NCI-H1092 (cell line): ENCODE results near the gene ANO3.
"Not testable (repeated sequence)": the region's sequence is repeated elsewhere in the genome, so short reads cannot be mapped to it uniquely, and the experiment has no call there.

Experiments used
- DNase-seq: peaks from one replicate; lab custom pipeline; 2025; lab: John Stamatoyannopoulos, UW

Gene ANO3

DNA sequence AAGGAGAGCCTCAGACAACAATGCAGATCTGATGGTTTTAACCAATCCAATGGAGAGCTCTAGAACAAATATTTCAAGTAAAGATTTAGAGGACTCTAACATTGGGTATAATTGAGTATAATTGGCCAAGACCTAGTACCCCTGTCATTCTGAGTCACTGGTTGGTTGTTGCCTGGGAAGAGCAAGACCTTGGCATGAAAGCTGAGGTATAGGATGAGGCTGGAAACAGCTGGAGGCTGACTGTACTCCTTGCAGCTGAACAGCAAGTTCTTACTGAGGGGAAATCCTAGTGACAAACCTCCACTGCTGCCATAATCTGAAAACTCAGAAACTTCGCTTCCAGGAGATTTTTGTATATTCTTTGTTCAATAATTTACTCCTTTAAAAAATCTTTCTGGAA lies 294.4 kb downstream of the ANO3 start:
- no peak for DNase-seq

DNA sequence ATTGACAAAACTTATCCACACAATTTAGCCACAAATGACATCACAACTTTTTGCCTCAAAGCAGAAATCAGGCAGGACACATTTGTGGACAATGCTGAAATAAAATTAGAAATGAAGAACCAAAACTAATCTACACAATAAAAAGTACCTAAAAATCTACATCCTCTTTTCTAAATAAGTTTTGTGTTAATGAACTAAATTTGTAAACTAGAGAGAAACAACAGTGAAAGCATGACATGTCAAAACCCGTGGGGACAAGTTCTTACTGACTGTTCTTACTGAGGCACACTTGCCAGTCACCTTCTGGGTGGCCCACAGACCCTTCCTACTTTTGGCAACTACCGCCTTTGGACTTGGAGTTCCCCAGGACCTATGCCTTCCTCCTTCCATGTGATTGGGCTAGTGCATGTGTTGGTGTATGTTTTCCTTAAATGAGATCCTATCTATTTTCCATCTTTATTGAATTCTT lies 300.8 kb downstream of the ANO3 start:
- DNase-seq = no peak

DNA sequence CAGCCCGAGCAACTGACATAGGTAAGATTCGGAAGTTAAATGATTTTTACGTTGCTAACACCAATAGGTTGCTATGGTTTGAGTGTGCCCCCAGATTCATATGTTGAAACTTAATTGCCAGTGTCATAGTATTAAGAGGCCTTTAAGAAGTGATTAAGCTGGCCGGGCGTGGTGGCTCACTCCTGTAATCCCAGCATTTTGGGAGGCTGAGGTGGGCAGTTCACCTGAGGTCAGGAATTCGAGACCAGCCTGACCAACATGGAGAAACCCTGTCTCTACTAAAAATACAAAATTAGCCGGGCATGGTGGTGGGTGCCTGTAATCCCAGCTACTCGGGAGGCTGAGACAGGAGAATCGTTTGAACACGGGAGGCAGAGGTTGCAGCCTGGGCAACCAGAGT lies 311.4 kb downstream of the ANO3 start:
- not testable (repeated sequence) for DNase-seq

DNA sequence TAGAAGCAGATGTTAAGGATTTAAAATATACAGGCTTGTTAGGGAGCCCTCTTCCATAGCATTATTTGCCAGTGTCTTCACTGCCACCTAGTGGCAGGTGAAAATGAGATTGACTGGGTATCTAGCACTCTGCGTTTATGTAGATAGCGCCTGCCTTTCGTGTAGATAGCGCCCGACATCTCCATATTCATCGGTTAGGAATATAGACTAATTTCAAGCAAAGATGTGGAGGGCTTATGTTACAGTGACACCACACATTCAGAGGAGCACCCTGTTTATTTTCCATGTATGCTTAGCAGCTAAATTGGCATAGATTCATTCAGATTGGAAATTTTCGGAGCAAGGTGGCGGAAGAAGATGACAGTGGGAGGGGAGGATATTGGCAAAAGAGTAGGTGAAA lies 318.0 kb downstream of the ANO3 start:
- DNase-seq = peak; percentile 45

DNA sequence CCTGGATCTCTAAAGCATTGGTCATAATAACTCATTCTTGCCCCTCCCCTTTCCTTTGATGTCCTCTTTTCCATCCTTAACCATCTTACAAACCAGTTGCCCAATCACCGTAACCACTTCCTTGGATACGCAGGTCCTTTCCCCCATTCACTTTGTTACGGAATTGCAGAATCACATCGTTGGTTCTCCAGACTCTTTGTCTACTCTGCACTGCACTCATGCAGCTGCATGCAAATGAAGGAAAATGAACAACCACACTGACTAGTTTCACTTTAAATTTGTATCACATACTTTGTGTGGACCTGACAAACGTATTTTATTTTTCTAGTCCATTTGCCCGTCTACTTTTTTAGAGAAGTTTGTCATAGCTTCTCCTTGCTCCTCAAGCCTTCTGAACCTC lies 320.0 kb downstream of the ANO3 start:
- no peak for DNase-seq

DNA sequence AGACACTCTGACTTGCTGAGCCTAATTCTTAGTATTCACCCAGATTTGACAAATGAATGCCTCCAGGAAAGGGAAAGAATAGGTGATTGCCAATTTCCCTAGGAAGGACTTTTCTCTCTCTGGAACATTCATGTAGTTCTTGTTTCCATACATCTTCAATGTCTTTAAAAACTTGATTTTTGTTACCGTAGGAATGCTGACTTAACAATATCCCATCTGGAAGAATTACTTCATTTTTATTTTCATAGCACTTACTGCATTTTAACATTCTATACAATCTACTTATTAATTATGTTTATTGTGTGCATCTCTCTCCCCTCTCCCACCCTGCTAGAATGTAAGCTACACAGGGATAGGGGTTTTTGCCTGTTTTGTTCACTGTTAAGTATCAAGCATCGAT lies 323.4 kb downstream of the ANO3 start:
- no peak for DNase-seq

DNA sequence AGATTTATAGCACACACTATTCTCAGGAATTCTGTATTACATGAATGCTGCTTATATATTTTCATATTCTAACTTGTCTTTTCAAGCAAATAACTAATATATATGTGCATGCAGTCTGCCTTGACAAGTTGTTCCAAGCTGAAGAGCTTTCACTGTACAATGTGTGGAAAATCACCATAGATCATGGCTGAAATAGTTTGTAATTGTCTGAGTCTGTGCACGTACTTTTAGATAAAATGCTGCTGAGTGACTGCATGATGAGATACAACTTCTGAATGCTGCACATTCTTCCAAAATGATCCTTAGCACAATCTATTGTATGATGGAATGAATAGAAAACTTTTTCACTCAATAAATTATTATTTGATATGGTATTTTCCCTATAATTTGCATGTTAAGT lies 331.0 kb downstream of the ANO3 start:
- DNase-seq = no peak

DNA sequence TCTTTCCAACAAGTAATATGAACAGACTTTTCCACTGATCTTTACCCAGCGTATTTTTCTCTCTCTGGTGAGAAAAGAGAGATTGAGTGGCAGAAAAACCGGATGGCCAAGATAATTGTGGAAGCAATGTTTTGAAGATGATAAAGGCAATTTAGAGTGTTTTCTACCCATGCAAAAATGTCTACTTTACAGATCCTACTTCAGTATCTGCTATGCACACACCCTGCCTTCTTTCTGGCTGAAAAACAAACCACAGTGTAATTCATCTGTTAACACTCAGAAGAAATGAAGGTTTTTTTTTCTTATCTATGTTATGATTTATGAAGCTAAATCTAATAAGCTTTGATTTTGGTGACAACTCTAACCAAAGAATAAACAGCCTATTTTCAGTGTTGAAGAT lies 333.1 kb downstream of the ANO3 start:
- DNase-seq = no peak

DNA sequence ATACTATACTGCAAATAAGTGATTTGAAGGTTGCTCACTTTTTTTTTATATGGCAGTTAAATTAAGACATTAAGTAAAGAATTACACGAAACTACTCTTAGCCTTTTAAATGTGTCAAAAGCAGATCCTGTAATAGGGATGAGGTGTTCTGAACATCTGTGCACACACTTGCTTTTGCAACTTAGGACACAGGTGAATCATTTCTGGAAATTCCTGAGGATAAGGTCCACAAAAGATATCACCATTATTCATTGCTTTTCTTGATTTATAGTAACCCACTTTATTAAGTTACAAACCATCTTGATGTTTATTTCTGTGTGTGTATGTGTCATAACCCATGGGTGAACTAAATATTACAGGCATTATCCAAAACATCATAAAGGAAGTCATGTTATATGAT lies 334.0 kb downstream of the ANO3 start:
- DNase-seq = no peak

DNA sequence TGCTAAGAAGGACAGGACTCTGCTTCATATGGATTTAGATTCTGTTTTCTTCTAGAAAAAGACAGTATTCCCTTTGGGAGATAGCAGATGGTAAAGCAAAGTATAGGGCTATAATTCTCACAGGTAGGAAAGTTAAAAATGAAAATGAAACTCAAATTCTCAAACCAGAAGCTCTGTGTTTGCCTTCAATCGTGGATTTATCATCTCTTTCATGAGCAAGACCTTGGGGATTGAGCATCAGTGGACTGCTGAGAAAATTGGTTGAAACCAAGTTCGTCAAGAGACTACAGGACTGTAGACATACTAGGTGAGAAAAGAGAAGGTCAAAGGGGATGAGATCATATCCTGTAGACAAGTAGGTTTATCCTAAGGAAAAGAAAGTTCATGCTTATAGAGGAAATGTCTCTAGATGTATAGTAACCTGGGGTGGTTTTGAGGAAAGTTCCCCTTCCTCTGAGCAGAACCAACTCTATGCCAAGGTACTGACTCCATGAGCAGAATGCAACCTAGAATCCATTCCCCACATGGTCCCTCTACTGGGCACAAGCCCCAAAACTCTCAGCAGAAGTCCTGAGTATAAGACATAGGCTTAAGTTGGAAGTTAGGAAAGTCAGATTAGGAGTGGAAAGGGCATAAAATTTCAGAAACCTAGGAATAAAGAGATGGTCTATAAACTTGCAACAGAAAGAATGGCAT lies 343.5 kb downstream of the ANO3 start:
- no peak for DNase-seq

DNA sequence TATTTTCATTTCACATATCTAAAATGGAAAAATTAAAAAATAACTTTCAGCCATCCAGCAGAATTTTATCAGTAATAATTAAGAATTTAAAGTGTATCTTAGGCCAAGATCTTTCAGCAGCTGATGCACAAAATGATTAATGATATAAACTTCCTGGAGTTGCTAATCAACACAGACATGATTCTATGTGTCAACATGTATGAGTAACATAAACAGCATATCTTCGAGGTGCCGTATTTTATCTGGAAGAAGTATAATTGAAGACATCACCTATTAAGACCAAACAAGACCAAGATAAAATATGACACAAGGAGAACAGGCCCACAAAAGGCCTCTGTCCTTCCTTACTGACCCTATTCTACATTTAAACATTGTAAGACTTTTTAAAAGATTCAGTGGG lies 344.7 kb downstream of the ANO3 start:
- DNase-seq = no peak

DNA sequence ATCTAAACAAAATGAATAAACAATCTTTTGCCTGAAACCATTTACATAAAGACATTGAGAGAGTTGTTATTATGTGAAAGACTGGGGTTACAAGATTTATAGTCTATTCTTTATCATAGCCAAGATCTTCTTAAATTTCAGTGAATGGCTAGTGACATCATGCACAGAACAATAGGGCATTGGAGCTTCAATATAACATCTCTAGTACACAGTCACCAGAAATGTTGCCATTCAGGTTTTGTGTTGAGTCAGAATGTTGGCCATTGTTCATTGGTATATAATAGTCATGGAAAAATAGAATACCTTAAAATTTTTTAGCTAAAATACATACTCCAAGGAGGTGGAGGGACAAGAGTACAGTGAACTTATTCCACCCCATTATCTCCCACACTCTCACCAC lies 345.6 kb downstream of the ANO3 start:
- no peak for DNase-seq

DNA sequence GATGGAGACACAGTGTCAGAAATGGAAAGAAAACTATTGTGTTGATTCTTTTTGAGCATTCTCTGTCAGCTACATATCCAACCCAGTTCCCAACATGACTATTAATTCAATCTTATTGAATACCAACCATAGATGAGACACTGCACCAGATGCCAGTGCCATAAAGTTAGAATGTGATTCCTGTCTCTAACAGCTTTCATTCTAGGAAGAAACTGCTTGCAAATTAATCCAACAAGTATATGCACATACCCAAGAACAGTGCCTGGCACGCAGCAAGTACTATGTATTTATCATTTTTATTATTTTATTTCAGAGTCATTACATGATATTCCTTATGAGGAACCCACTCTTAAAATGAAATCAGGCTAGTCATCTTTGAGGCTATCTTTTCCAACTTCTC lies 355.4 kb downstream of the ANO3 start:
- no peak for DNase-seq

DNA sequence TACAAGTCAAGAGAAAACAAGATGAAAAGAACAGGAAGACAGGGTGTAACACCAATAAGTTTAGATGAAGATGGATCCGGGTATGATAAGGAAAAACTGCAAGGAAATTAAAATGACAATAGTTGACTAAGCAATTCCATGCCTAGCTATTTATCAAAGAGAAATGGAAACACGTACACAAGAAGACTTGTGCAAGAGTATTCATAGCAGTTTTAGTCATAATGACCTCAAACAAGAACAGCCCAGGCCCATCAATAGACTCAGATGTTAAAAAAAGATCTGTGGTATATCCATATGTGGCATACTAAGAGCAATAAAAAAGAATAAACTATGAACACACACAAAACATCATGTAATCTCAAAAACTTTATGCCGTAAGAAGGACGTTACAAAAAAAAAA lies 356.8 kb downstream of the ANO3 start:
- no peak for DNase-seq

DNA sequence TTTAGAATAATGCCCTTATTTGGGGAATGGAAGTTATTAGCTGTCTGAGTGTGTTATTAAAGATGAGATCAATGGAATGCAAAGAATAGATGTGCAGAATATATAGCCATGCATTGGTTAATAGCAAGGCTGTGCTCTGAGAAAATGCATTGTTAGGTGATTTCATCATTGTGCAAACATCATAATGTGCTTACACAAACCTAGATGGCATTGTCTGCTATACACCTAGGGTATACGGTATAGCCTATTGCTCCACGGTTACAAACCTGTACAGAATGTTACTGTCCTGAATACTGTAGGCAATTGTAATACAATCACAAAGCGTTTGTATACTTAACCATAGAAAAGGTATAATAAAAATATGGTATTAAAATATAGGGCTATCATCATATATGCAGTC lies 364.4 kb downstream of the ANO3 start:
- no peak for DNase-seq

DNA sequence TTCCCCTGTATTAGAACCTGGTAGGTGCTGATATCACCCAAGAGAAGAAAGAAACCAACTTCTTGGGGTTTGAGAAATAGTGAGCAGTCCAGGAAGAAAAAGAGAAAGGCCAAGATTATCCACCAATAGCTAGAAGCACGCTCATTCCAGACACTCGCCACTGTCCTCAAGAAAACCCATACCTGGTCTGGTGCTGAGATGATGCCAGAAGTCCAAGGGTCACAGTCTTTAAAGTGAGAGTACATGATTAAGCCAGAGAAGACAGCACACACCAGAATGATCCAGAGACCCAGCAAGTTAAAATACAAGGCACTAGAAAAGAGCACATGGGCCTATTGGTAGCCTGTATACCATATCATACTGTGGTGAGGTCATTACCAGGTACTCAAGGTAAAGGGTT lies 366.3 kb downstream of the ANO3 start:
- no peak for DNase-seq

DNA sequence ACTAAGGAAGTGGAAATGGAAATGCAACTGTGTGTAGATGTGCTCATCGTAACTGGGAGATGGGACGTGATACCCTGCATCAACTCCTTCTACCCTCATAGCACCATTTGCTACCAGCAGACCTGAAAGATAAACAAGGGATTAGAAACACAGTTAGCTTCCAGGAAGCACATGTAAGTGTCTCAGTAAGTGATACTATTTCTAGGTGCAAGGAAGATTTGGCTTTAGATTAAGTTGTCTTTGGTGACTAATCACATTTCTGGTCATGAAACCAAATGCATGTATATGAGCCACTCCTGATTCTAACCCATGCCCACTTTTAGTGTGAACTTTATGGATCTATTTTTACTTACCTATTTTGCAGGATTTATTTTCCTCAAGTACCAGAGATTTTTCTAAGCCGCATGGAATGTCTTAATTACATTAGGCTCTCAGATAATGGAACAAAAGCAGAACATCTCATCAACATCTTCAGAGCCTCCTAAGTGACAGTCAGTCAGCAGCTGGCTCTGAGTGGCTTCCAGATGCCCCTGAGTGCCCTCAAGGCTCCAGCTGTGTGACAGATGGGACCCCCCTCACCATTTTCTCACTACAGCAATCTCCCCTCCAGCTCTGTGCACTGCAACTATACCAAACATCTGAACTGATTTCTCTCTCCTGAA lies 368.8 kb downstream of the ANO3 start:
- no peak for DNase-seq

DNA sequence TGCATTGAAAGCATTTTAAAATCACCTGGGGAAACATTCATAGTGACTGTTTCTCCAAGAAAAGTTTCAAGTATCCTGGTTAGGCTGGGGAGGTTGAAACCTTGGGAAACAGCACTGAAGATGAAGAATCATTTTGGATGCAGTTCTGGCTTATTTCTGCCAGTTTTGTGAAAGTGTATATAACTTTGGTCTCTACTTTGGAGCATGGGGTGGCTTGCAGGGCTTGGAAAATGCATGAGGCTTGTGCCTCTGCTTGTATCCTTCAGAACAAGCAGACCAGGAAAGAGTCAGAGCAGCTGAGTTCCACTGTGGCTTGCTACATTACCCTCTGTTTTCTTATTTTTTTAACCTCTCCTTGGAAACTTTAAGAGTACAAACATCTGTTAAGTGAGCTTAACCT lies 370.5 kb downstream of the ANO3 start:
- no peak for DNase-seq

DNA sequence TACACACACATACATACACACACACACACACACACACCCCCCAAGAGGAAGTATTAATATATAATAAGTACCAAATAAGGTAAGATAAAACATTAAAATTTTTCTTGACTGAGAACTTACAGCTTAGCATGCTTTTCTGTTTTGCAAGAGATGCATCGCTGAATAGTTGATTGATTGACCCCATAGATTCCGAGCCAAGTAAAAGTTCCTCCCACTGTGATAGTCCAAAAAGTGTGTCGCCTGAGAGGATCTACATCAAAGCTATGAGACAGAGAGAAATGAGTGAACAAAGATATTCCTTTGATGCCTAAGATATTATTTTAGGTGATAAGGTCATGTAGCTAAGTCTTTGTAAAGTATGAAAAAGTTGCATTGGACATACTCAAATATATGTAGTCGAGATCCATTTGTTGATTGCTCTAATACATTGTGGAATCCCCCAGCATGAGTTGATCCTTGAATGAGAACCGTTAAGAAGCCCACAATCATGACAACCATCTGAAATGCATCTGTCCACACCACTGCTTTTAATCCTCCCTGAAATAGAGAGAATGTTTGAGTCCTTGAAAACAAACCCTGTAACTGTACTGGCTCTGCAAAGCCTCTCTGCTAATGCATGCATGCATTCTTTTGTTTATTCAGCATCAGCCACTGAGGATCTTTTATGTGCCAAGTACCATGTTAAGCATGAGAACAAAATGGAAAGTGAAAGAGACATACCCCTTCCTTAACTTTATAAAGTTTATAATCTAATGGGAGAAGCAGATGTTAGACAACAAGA lies 371.7 kb downstream of the ANO3 start:
- DNase-seq = no peak

DNA sequence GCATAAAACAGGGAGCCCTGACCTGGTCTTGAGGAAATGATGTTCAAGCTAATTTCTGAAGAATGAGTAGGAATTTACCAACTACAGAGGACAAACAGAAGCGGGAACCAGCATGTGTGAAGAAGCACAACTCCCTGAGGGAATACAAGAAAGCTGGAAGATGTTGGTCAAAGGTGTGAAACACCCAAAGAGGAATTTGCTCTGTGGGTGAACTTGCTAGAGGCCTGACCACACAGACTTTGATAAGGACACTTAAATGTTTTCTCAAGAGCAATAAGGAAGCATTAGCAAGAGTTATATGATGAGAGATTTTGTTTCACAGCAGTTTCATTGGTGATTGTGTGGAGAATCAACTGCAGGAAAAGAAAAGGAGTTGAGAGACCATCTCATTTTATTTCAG lies 372.3 kb downstream of the ANO3 start:
- DNase-seq = no peak

DNA sequence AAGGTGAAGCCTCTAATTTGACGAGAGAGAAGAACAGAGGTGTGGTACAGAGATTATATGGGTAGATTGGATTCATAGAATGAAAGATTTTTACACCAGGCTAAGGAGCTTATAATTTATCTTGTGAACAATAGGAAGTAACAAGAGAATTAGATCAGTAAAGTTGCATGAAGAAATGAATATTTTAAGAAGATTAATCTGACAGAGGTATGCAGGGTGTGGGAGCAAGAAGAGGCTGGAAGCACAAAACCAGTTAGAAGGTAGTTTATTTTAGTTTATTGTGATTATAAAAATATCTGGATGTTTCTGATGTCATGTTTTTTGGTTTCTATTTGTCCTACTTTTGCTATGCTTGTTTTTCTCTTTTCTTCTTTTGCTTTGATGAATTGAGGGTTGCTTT lies 374.3 kb downstream of the ANO3 start:
- no peak for DNase-seq

DNA sequence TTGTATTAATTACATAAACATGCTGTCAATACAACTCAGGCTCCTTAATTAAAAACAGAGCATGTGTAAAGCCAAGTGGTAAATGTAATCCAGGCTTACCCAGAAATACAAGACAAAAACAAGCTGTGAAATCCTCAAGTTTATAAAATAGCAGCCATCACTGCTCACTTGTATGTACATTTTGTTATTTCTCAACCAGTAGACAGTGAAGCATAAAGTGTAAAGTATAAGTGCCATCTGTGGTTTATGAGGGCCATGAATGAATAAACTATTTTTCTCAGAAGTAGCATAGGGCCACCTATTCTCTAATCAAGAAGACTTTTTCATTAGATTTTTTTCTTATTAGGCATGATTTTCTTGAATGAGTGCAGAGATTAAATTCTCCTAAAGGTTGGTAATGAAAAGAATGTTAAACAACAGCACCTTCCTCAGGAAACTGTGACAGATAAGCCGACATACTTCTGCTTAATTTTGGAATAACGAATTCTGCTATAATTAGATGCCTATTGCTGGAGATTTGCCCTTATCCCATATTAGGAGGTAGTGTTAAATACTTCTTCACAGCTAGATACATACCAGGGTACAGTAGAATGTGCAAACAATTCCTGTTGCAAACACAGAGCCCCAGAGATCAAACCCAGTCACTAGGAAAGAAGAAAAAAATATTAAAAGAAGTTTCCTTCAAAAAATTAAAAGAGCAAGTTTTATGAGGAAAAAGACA lies 377.0 kb downstream of the ANO3 start:
- no peak for DNase-seq

DNA sequence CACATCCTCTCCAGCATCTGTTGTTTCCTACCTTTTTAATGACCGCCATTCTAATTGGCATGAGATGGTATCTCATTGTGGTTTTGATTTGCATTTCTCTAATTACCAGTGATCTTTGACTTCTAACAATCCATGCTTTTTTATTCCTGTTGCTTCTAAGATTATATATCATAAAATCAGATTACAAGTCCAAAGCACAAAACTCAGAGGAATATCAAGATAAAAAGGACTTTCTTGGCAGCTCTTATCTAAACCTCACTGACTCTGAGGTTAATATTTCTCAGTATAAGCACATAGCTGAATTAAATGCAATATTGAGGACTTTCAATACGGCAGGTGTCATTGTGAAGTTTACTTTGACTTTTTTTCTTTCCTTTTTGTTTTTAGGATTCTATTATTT lies 378.6 kb downstream of the ANO3 start:
- DNase-seq = no peak
